HepG2 (cell line): ENCODE results near the gene FCMR. TPM values are rescaled to one million over a fixed set of nuclear protein-coding genes. Genes with fewer than 3 reads are reported as not detected.

Source experiments
- PAWR ChIP-seq: sonication (generic); formaldehyde crosslinking; IDR thresholded peaks from 2 replicates; pipeline ENCODE4 v1.4.0; 2020; ENCODE audit warnings: missing genetic modification reagents, mild to moderate bottlenecking, borderline replicate concordance
- RXRA ChIP-seq: sonication (generic); formaldehyde crosslinking; IDR thresholded peaks from 2 replicates; pipeline ENCODE4 v1.5.1; 2020; ENCODE audit warnings: missing genetic modification reagents
- ZNF615 ChIP-seq: sonication (generic); formaldehyde crosslinking; IDR thresholded peaks from 2 replicates; pipeline ENCODE4 v1.5.0; 2020; ENCODE audit warnings: mild to moderate bottlenecking, missing genetic modification reagents, borderline replicate concordance
- polyA plus RNA-seq, 8 experiments: library from polyadenylated mRNA; depleted of rRNA in 3 of 8; stranded (reverse) in 7 of 8; unstranded in 1 of 8; fragments of >200 nt; fragmentation: Illumina TruSeq in 4 of 8; extraction: Trizol in 4 of 8; gene quantifications; 2 replicates each; pipeline versions ENCODE4 v1.2.1 to v1.2.3, GENCODE V29; 2011 to 2016; ENCODE audit warnings: low read depth in 4 of 8, missing spikeins in 1 of 8, mixed read lengths in 1 of 8; ENCODE audit not compliant: insufficient read depth in 1 of 8
- total RNA-seq, 5 experiments: library from RNA; depleted of rRNA; stranded (reverse); fragments of >200 nt; fragmentation: Illumina TruSeq; extraction: Trizol; gene quantifications; 2 replicates each; pipeline ENCODE4 v1.2.3, GENCODE V29; 2016; ENCODE audit warnings: low read depth in 1 of 5
- TF ChIP-seq, protein P1 (sequence below): sonication (generic); formaldehyde crosslinking; IDR thresholded peaks from 2 replicates; pipeline ENCODE4 v1.4.0; 2020; ENCODE audit warnings: missing genetic modification reagents
- TF ChIP-seq, protein P2 (sequence below): sonication (generic); formaldehyde crosslinking; IDR thresholded peaks from 2 replicates; pipeline ENCODE4 v1.4.0; 2020; ENCODE audit warnings: missing genetic modification reagents, mild to moderate bottlenecking, borderline replicate concordance
- TF ChIP-seq, protein P3 (sequence below): sonication (generic); formaldehyde crosslinking; IDR thresholded peaks from 2 replicates; pipeline ENCODE4 v1.8.1; 2023; ENCODE audit warnings: mild to moderate bottlenecking, missing genetic modification reagents

FCMR gene
- total and polyA plus RNA-seq, 2 of the 13 experiments (the other 11 are each of a cell fraction or from before 2014, with no cell fraction given): not detected

DNA sequence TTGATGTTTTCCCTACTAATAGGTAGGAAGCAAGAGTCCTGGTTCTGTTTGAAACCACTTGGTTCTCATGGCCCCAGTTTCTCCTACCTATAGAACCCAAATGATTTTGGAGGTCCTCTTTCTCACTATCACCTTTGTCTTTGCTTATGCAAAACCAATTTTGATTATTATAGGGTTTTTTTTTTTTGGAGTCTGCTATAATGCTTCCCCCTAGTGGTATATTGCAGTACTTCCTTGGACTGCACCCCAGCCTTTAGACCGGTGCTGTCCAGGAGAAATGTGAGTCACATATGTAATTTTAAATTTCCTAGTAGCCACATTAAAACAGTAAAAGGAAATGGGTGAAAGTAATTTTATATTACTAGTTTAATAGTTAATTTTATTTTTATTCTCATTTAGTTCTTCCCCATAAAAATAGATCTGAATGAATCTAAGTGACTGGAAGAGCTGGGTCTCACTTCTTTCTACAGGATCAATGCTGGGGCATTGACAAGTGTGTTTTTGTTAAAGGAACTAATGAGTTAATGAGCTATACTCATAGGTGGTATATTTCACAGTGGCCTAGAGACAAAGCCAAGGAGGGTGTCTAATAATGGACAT is 10.6 kb downstream of the FCMR start (continued):
- TF ChIP-seq, protein P1, sequence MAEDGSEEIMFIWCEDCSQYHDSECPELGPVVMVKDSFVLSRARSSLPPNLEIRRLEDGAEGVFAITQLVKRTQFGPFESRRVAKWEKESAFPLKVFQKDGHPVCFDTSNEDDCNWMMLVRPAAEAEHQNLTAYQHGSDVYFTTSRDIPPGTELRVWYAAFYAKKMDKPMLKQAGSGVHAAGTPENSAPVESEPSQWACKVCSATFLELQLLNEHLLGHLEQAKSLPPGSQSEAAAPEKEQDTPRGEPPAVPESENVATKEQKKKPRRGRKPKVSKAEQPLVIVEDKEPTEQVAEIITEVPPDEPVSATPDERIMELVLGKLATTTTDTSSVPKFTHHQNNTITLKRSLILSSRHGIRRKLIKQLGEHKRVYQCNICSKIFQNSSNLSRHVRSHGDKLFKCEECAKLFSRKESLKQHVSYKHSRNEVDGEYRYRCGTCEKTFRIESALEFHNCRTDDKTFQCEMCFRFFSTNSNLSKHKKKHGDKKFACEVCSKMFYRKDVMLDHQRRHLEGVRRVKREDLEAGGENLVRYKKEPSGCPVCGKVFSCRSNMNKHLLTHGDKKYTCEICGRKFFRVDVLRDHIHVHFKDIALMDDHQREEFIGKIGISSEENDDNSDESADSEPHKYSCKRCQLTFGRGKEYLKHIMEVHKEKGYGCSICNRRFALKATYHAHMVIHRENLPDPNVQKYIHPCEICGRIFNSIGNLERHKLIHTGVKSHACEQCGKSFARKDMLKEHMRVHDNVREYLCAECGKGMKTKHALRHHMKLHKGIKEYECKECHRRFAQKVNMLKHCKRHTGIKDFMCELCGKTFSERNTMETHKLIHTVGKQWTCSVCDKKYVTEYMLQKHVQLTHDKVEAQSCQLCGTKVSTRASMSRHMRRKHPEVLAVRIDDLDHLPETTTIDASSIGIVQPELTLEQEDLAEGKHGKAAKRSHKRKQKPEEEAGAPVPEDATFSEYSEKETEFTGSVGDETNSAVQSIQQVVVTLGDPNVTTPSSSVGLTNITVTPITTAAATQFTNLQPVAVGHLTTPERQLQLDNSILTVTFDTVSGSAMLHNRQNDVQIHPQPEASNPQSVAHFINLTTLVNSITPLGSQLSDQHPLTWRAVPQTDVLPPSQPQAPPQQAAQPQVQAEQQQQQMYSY (CRISPR knock-in tag): no peak
- TF ChIP-seq ZNF615: no peak
- TF ChIP-seq, protein P2, sequence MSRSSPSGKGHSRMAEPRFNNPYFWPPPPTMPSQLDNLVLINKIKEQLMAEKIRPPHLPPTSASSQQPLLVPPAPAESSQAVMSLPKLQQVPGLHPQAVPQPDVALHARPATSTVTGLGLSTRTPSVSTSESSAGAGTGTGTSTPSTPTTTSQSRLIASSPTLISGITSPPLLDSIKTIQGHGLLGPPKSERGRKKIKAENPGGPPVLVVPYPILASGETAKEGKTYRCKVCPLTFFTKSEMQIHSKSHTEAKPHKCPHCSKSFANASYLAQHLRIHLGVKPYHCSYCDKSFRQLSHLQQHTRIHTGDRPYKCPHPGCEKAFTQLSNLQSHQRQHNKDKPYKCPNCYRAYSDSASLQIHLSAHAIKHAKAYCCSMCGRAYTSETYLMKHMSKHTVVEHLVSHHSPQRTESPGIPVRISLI (CRISPR knock-in tag): peak; percentile 39; the same call in 1 of the 2 replicates
- TF ChIP-seq, protein P3, sequence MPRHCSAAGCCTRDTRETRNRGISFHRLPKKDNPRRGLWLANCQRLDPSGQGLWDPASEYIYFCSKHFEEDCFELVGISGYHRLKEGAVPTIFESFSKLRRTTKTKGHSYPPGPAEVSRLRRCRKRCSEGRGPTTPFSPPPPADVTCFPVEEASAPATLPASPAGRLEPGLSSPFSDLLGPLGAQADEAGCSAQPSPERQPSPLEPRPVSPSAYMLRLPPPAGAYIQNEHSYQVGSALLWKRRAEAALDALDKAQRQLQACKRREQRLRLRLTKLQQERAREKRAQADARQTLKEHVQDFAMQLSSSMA (CRISPR knock-in tag): no peak
- no peak for TF ChIP-seq PAWR
- TF ChIP-seq RXRA: no peak
